Natural killer cell (primary cell): Measurements from ENCODE around the gene BIN1. TPM values are rescaled to one million over a fixed set of nuclear protein-coding genes. Genes with fewer than 3 reads are reported as not detected.

Experiments
- ATAC-seq, 3 donors: fragments of 150-1000 bp in 2 of 3; fragments of 200-7000 bp in 1 of 3; cut with Tn5 transposase; 1 replicate in 1 of 3; 2 replicates in 2 of 3; pipeline ENCODE4 v1.10.0; 2021; ENCODE audit warnings: mild to moderate bottlenecking in 2 of 3, moderate library complexity in 2 of 3
- DNase-seq, 2 donors: peaks; one replicate each; pipeline versions ENCODE4 v3.0.0 to v3.0.0-alpha.2; 2013 to 2021; ENCODE audit warnings: mixed read lengths in 1 of 2
- H3K27ac ChIP-seq: one replicate; pipeline ENCODE4 v1.5.1; 2013; ENCODE audit warnings: mild to moderate bottlenecking, low read length
- H3K27me3 ChIP-seq: one replicate; pipeline ENCODE4 v1.6.1; 2013; ENCODE audit warnings: low read length; ENCODE audit not compliant: control insufficient read depth, insufficient read depth
- H3K36me3 ChIP-seq: one replicate; pipeline ENCODE4 v1.6.1; 2013; ENCODE audit warnings: low read length; ENCODE audit not compliant: control insufficient read depth, insufficient read depth
- H3K4me1 ChIP-seq: one replicate; pipeline ENCODE4 v1.6.1; 2013; ENCODE audit warnings: low read length; ENCODE audit not compliant: control insufficient read depth, insufficient read depth
- H3K4me3 ChIP-seq: one replicate; pipeline ENCODE4 v1.5.1; 2013; ENCODE audit warnings: low read length
- H3K9me3 ChIP-seq: one replicate; pipeline ENCODE4 v1.6.1; 2013; ENCODE audit warnings: low read length; ENCODE audit not compliant: control insufficient read depth, insufficient read depth
- H3K27ac Mint-ChIP-seq, 2 donors: one replicate each; pipeline ENCODE4 v1.8.0; 2022; ENCODE audit warnings: mild to moderate bottlenecking in 2 of 2, mixed read lengths in 2 of 2, moderate library complexity in 1 of 2
- H3K27me3 Mint-ChIP-seq, 2 donors: one replicate each; pipeline ENCODE4 v1.8.0; 2022; ENCODE audit warnings: low read depth in 2 of 2, mixed read lengths in 2 of 2
- H3K36me3 Mint-ChIP-seq: one replicate; pipeline ENCODE4 v1.8.0; 2022; ENCODE audit warnings: mixed read lengths
- H3K4me1 Mint-ChIP-seq, 2 donors: one replicate each; pipeline ENCODE4 v1.8.0; 2022; ENCODE audit warnings: mixed read lengths in 2 of 2
- H3K4me3 Mint-ChIP-seq: one replicate; pipeline ENCODE4 v1.8.0; 2022; ENCODE audit warnings: mild to moderate bottlenecking, moderate library complexity, mixed read lengths
- H3K9me3 Mint-ChIP-seq, 2 donors: one replicate each; pipeline ENCODE4 v1.8.0; 2022; ENCODE audit warnings: mixed read lengths in 2 of 2
- WGBS: methylation state at CpG from one replicate; pipeline ENCODE4 v1.1.7; 2013; ENCODE audit warnings: missing lambda C conversion rate; ENCODE audit not compliant: insufficient coverage; 5-methylcytosine and 5-hydroxymethylcytosine counted together
- intact Hi-C: fragments of 100-400 bp; cut with micrococcal nuclease; formaldehyde crosslinking; loops from one replicate; pipeline ENCODE4 v1.14.2; 2022
- total RNA-seq, 4 donors: library from RNA; stranded (reverse); fragments of 120-200 nt in 1 of 4; gene quantifications; one replicate each; pipeline versions ENCODE4 v1.2.3 to v1.2.4, GENCODE V29; 2013 to 2022
- TF ChIP-seq, protein P1 (sequence below): fragments of 200-600 bp; IDR thresholded peaks from one replicate; pipeline ENCODE4 v1.8.0; 2022; ENCODE audit warnings: antibody characterized with exemption

The BIN1 gene
- total RNA-seq, 3 donors from 2014 or later (not counting 1 experiment from before 2014, with no cell fraction given): 73.5 to 131 (median 107) TPM

DNA sequence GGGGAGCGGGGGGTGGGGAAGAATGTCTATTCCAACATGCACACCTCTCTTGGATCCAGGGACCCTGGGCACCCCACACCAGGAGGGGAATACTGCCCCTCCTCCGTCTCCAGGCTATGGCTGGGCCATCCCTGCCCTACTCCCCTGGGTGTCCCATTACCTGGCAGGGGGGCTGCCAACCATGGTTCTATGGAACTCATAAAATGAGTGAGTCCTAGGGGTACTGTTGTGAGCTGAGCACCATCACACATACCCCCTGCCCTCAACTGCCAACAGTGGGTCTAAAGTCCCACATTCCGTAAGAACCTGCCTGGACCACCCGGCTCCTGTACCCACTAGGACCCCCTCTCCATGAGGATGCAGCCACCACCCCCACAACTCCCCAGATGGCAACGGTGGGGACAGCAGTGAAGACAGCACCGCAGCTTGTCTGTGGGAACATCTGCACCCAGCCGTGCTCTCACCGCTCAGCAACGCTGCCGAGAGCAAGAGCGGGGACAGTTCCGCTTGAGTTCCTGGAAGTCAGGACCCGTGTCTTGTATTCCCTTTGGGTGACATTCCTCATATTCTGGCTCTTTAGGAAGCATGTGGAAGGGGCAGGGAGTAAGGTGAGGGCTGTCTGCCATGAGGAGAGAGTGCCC lies 41.5 kb downstream of the BIN1 start:
- Mint-ChIP-seq H3K4me3 (no peak overlapping the region), H3K9me3 (no peaks in the 10 kb centered on the region), H3K27me3 (no peaks in the 10 kb centered on the region), H3K36me3 (no peaks in the 10 kb centered on the region), H3K27ac (peak overlapping the region; percentile 61 to 84), H3K4me1 (peaks cover 17 to 40% of the 10 kb centered on the region in 2 donors)
- Histone ChIP-seq H3K36me3 (peaks cover 69% of the 10 kb centered on the region), H3K9me3 (no peaks in the 10 kb centered on the region), H3K4me1 (peaks cover 57% of the 10 kb centered on the region), H3K4me3 (no peak overlapping the region), H3K27me3 (no peaks in the 10 kb centered on the region), H3K27ac (peak overlapping the region; percentile 38)
- TF ChIP-seq, protein P1, sequence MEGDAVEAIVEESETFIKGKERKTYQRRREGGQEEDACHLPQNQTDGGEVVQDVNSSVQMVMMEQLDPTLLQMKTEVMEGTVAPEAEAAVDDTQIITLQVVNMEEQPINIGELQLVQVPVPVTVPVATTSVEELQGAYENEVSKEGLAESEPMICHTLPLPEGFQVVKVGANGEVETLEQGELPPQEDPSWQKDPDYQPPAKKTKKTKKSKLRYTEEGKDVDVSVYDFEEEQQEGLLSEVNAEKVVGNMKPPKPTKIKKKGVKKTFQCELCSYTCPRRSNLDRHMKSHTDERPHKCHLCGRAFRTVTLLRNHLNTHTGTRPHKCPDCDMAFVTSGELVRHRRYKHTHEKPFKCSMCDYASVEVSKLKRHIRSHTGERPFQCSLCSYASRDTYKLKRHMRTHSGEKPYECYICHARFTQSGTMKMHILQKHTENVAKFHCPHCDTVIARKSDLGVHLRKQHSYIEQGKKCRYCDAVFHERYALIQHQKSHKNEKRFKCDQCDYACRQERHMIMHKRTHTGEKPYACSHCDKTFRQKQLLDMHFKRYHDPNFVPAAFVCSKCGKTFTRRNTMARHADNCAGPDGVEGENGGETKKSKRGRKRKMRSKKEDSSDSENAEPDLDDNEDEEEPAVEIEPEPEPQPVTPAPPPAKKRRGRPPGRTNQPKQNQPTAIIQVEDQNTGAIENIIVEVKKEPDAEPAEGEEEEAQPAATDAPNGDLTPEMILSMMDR: no peak
- no peak for ATAC-seq
- no peak for DNase-seq
- intact Hi-C loops: loop anchor here (5.0 kb wide), 1 partner anchor 42 kb away; the partner anchor contains the start of gene BIN1
- 92% methylated on average over 12 of the region's 13 CpGs for WGBS

DNA sequence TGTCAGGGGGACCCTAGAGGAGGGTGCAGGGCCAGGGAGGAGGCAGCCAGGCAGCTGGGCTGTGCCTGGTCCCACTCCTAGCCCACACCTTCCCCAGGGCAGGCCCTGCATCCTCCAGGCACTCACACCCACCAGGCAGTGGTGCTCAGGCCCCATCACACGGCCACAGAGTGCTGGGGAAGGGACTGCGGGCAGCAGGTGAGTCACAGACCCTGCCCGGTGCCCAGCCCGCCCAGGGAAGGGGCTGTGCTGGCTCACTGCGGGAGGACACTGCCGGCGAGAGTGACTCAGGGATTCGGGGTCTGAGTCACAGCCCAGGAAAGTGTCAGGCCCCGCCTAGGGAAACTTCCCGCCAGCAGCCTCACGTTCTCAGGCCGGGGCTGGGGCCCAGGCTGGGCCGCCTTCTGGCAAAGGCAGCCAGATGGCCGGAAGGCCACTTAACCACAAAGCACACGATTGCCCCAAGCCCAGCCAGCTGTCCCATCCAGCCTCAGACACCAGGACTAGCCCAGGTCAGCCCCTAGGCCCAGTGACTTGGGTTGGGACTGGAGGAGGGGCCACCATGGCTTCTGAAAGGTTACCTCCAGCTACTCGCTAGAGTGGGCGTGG lies 42.2 kb downstream of the BIN1 start:
- Mint-ChIP-seq H3K27me3 (no peaks in the 10 kb centered on the region), H3K4me3 (no peak overlapping the region), H3K27ac (peak overlapping the region; percentile 21 to 84), H3K36me3 (no peaks in the 10 kb centered on the region), H3K9me3 (no peaks in the 10 kb centered on the region), H3K4me1 (peaks cover 17 to 38% of the 10 kb centered on the region in 2 donors)
- Histone ChIP-seq H3K36me3 (peaks cover 69% of the 10 kb centered on the region), H3K27me3 (no peaks in the 10 kb centered on the region), H3K4me1 (peaks cover 55% of the 10 kb centered on the region), H3K27ac (peak overlapping the region; percentile 38), H3K4me3 (no peak overlapping the region), H3K9me3 (no peaks in the 10 kb centered on the region)
- DNase-seq (peak; percentile 58), ATAC-seq (peak; percentile 70 to 85 (median 77))
- intact Hi-C loops: loop anchor here (5.0 kb wide), 1 partner anchor 43 kb away; the partner anchor contains the start of gene BIN1
- TF ChIP-seq, protein P1: no peak
- WGBS: 18% methylated on average over 17 of the region's 17 CpGs

DNA sequence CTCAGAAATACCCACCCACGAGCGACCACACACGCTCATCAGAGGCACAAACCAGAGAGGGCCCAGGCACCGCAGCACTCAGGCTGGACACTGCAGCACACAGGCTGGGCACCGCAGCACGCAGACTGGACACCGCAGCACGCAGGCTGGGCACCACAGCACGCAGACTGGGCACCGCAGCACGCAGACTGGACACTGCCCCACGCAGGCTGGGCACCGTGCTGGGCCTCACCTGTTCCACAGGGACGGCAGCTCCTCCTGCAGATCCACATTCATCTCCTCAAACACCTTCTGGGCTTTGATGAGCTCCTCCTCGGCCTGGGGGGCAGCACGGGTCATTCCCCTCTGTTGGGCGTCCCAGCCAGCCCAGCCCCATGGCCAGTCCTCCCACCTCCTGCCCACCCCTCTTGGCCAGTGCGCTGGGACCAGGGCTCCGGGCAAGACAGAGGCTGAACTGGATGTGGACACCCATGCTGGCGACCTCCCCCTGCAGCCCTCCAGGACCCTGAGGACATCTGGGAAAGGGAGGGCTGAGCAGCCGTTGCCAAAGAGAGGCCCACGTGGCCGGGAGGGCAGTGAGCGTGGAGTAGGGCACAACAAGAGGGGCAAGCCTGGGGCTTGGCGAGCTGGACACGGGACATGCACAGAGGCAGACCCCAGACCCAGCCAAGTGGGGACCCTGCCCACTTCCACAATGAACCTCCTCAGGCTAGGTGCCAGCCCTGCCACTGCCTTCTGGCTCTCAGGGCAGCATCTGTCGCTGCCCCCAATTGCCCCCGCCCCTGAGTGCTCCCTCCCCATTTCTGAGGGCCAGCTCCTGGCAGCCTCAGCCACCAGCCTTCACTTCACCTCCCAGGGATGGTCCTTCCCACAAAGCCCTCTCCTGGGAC lies 43.0 kb downstream of the BIN1 start:
- peak overlapping the region; percentile 38 for H3K27ac ChIP-seq
- TF ChIP-seq, protein P1: no peak
- H3K4me3 ChIP-seq: no peak overlapping the region
- H3K4me1 ChIP-seq: peaks cover 47% of the 10 kb centered on the region
- ATAC-seq (no peak), DNase-seq (no peak)
- H3K4me1 Mint-ChIP-seq: peaks cover 9 to 30% of the 10 kb centered on the region in 2 donors
- no peak overlapping the region for H3K4me3 Mint-ChIP-seq
- intact Hi-C loops: no loop called here
- WGBS: 93% methylated on average over 28 of the region's 28 CpGs
- H3K27ac Mint-ChIP-seq: peak overlapping the region; percentile 21 to 84
- H3K36me3 Mint-ChIP-seq: no peaks in the 10 kb centered on the region
- peaks cover 73% of the 10 kb centered on the region for H3K36me3 ChIP-seq
- H3K27me3 Mint-ChIP-seq: no peaks in the 10 kb centered on the region
- H3K27me3 ChIP-seq: no peaks in the 10 kb centered on the region
- no peaks in the 10 kb centered on the region for H3K9me3 Mint-ChIP-seq
- H3K9me3 ChIP-seq: no peaks in the 10 kb centered on the region
